K562 (cell line): ENCODE measurements around the gene UBAP2.

Source experiments
- CEBPG ChIP-seq, 3 experiments: fragments of 200-800 bp in 1 of 3; sonication (Bioruptor generic) in 1 of 3; sonication (generic) in 1 of 3; formaldehyde crosslinking in 1 of 3; IDR thresholded peaks in 2 of 3; conservative IDR thresholded peaks in 1 of 3; 2 replicates each; pipeline versions ENCODE4 v1.6.1 to v1.8.0; 2016 to 2022; ENCODE audit warnings: missing compliant biosample characterization in 2 of 3, missing genetic modification characterization in 2 of 3, mild to moderate bottlenecking in 1 of 3, missing genetic modification reagents in 1 of 3
- CHD2 ChIP-seq: IDR thresholded peaks from 2 replicates; pipeline ENCODE4 v1.6.1; 2011; ENCODE audit warnings: low read depth, low read length
- EZH2 ChIP-seq: IDR thresholded peaks from 2 replicates; pipeline ENCODE4 v1.6.1; 2012; ENCODE audit warnings: low read depth, mild to moderate bottlenecking, inconsistent platforms, low read length, borderline replicate concordance
- FOXK2 ChIP-seq, 2 experiments: fragments of 450-650 bp; IDR thresholded peaks in 1 of 2; conservative IDR thresholded peaks in 1 of 2; 2 replicates each; pipeline ENCODE4 v1.6.1; 2016; ENCODE audit warnings: low read depth in 2 of 2, mild to moderate bottlenecking in 1 of 2
- KDM5B ChIP-seq: fragments of 200-600 bp; sonication (generic); IDR thresholded peaks from 2 replicates; pipeline ENCODE4 v1.6.1; 2012; ENCODE audit warnings: low read depth, mild to moderate bottlenecking, moderate library complexity, low read length, control low read depth, inconsistent platforms; ENCODE audit not compliant: insufficient replicate concordance
- MEF2D ChIP-seq: conservative IDR thresholded peaks from 2 replicates; pipeline ENCODE4 v1.6.1; 2016; ENCODE audit warnings: low read depth, missing genetic modification characterization, missing compliant biosample characterization
- TF ChIP-seq, protein P1 (sequence below), 3 experiments: IDR thresholded peaks in 2 of 3; conservative IDR thresholded peaks in 1 of 3; 2 replicates each; pipeline ENCODE4 v1.5.1; 2011 to 2012; ENCODE audit warnings: low read length in 3 of 3, mild to moderate bottlenecking in 3 of 3, control low read depth in 2 of 3, improper control_type of control experiment in 1 of 3, inconsistent platforms in 1 of 3, low read depth in 1 of 3, mixed read lengths in 1 of 3, moderate library complexity in 1 of 3; ENCODE audit not compliant: insufficient read depth in 2 of 3

DNA sequence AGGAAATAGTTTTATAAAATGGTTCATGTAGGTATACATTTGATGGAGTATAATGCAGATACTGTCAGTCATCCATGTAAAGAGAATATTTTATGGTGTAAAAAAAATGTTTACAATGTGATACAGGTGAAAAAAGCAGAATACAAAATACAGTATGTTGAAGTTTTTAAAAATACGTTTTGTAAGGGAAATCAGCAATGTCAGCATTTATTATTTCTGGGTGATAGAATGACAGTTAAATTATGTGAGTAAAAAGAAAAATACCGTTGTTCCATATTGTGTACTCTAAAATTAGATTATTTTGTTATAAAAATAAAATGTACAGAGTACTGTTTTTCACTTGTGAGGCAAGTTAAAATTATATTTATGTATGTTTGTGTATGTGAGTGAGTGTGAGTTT lies 162.7 kb downstream of the UBAP2 start:
- TF ChIP-seq, protein P1, sequence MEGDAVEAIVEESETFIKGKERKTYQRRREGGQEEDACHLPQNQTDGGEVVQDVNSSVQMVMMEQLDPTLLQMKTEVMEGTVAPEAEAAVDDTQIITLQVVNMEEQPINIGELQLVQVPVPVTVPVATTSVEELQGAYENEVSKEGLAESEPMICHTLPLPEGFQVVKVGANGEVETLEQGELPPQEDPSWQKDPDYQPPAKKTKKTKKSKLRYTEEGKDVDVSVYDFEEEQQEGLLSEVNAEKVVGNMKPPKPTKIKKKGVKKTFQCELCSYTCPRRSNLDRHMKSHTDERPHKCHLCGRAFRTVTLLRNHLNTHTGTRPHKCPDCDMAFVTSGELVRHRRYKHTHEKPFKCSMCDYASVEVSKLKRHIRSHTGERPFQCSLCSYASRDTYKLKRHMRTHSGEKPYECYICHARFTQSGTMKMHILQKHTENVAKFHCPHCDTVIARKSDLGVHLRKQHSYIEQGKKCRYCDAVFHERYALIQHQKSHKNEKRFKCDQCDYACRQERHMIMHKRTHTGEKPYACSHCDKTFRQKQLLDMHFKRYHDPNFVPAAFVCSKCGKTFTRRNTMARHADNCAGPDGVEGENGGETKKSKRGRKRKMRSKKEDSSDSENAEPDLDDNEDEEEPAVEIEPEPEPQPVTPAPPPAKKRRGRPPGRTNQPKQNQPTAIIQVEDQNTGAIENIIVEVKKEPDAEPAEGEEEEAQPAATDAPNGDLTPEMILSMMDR (IDR thresholded peaks at IDR 0.05 in 2 of 3, conservative IDR thresholded peaks at IDR 0.05 in 1 of 3; ENCODE audit: insufficient read depth in 2 of 3, low read depth in 1 of 3, low read length in 3 of 3), result no peak
- no peak for TF ChIP-seq CEBPG (CRISPR knock-in tag; IDR thresholded peaks at IDR 0.05)
- no peak for TF ChIP-seq CEBPG (tag; conservative IDR thresholded peaks at IDR 0.05 in 1 of 2, IDR thresholded peaks at IDR 0.05 in 1 of 2)
- TF ChIP-seq EZH2, result no peak
- TF ChIP-seq MEF2D (tag), result no peak
- no peak for TF ChIP-seq CHD2
- TF ChIP-seq FOXK2 (conservative IDR thresholded peaks at IDR 0.05 in 1 of 2, IDR thresholded peaks at IDR 0.05 in 1 of 2; ENCODE audit: low read depth in 2 of 2), result no peak
- no peak for TF ChIP-seq KDM5B
